ENCODE measurements around the gene CNTD1. TPM values are rescaled to one million over a fixed set of nuclear protein-coding genes. Genes with fewer than 3 reads are reported as not detected.
A peak's percentile ranks its signal among the peaks of the same experiment; 100 is the strongest.
"Not testable (repeated sequence)": the region's sequence is repeated elsewhere in the genome, so short reads cannot be mapped to it uniquely, and the experiment has no call there.

The CNTD1 gene
- total RNA-seq, 2 donors from 2014 or later = 1.4 to 7.7 TPM

DNA sequence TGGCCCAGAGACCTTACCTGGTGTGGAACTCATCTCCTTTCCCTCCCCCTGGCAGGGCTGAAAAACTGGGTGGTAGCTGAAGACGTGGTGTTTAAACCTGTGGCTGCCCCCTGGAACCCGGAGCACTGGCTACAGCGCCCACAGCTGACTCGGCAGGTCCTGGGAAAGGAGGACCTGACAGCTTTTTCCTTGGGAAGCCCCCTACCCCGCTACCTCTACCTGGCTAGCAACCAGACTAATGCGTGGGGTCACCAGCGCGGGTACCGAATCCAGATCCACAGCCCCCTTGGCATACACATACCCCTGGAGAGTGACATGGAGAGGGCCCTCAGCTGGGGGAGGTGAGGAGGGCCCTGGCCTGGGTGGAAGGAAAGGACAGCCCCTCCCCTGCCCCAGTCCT is 50.4 kb downstream of the CNTD1 start:
- H3K27ac ChIP-seq = no peak overlapping the region
- H3K9me3 ChIP-seq = no peaks in the 10 kb centered on the region
- H3K4me3 ChIP-seq = no peak overlapping the region
- TF ChIP-seq POLR2A (IDR thresholded peaks at IDR 0.05) = no peak
- TF ChIP-seq POLR2AphosphoS5 (IDR thresholded peaks at IDR 0.05) = no peak
- TF ChIP-seq, protein P1, sequence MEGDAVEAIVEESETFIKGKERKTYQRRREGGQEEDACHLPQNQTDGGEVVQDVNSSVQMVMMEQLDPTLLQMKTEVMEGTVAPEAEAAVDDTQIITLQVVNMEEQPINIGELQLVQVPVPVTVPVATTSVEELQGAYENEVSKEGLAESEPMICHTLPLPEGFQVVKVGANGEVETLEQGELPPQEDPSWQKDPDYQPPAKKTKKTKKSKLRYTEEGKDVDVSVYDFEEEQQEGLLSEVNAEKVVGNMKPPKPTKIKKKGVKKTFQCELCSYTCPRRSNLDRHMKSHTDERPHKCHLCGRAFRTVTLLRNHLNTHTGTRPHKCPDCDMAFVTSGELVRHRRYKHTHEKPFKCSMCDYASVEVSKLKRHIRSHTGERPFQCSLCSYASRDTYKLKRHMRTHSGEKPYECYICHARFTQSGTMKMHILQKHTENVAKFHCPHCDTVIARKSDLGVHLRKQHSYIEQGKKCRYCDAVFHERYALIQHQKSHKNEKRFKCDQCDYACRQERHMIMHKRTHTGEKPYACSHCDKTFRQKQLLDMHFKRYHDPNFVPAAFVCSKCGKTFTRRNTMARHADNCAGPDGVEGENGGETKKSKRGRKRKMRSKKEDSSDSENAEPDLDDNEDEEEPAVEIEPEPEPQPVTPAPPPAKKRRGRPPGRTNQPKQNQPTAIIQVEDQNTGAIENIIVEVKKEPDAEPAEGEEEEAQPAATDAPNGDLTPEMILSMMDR (IDR thresholded peaks at IDR 0.05) = no peak
- 81% methylated on average over 9 of the region's 9 CpGs for WGBS
- no peaks in the 10 kb centered on the region for H3K27me3 ChIP-seq (replicated peaks; ENCODE audit: insufficient read depth)
- H3K36me3 ChIP-seq = no peaks in the 10 kb centered on the region
- H3K4me1 ChIP-seq (replicated peaks) = no peaks in the 10 kb centered on the region
- DNase-seq (ENCODE audit: low spot score) = no peak
- intact Hi-C loops (cut with DNase I) = loop anchor here (5.0 kb wide), 1 partner anchor 148 kb away; the partner anchor contains the start of gene RPL27

DNA sequence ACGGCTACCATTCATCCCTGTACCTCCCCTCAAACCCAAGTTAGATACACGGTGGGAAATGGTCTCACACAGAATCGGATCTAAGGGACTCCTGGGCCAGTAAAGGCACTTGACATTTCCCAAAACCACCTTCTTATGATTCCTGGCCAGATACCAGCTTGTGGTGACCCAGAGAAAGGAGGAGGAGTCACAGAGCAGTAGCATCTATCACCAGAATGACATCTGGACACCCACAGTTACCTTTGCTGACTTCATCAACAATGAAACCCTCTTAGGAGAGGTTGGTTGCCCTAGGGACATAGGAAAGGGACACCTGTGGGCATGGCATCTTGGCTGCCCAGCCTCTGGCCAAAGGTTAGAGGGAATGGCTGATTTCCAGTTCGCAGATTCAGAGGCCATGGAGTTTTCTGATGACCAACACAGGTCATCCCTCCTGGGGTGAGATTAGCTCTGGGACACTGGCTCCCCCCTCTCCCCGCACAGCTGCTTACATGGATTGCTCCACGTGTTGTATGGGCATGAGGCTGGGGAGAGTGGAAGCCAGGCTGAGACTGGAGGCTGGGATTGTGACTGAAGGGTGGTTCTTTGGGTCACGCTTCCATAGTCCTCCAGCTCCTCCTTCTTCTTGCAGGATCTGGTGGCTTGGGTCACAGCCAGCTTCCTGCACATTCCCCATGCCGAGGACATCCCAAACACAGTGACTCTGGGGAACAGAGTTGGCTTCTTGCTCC is 51.0 kb downstream of the CNTD1 start:
- Histone ChIP-seq H3K27ac (no peak overlapping the region), H3K4me3 (no peak overlapping the region), H3K4me1 (replicated peaks) (no peaks in the 10 kb centered on the region), H3K27me3 (replicated peaks; ENCODE audit: insufficient read depth) (no peaks in the 10 kb centered on the region), H3K36me3 (no peaks in the 10 kb centered on the region), H3K9me3 (no peaks in the 10 kb centered on the region)
- WGBS = 61% methylated on average over 8 of the region's 8 CpGs
- TF ChIP-seq, protein P1 (IDR thresholded peaks at IDR 0.05) = no peak
- TF ChIP-seq POLR2A (IDR thresholded peaks at IDR 0.05) (no peak), POLR2AphosphoS5 (IDR thresholded peaks at IDR 0.05) (no peak)
- intact Hi-C loops (cut with DNase I) = loop anchor here (5.0 kb wide), 1 partner anchor 148 kb away; the partner anchor contains the start of gene RPL27
- DNase-seq (ENCODE audit: low spot score) = no peak

DNA sequence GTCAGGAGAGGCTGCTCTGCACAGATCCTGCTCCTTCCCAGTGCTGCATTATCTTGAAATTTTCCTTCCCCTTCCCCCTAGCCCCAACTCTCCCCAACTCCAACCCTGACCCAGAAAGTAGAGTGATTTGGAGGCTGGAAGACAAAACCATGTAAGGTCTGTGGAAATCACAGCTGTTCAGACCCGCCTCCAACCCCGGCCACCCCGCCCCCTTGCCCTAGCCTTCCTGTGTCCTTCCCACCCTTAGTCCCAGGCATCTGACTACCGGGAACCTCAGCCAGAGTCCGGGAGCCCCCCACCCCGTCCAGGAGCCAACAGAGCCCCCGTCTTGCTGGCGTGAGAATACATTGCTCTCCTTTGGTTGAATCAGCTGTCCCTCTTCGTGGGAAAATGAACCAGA is 52.3 kb downstream of the CNTD1 start, which contains the start of gene AOC3:
TSS of gene AOC3 (plus strand) at position 246 of the 400 bp plus-strand sequence. CDS start at position 391, 145 bp downstream.
- H3K4me3 ChIP-seq = peak within 1 kb of the TSS; percentile 21 to 24
- peak within 1 kb of the TSS; percentile 51 to 56 for H3K27ac ChIP-seq
- H3K9me3 ChIP-seq = no peaks in the 10 kb centered on the region
- intact Hi-C loops (cut with DNase I) = no loop called here
- no peaks in the 10 kb centered on the region for H3K4me1 ChIP-seq (replicated peaks)
- no peaks in the 10 kb centered on the region for H3K27me3 ChIP-seq (replicated peaks; ENCODE audit: insufficient read depth)
- TF ChIP-seq POLR2A (IDR thresholded peaks at IDR 0.05) (no peak), POLR2AphosphoS5 (IDR thresholded peaks at IDR 0.05) (no peak)
- TF ChIP-seq, protein P1 (IDR thresholded peaks at IDR 0.05) = no peak
- WGBS = 36% methylated on average over 9 of the region's 9 CpGs
- DNase-seq (ENCODE audit: low spot score) = no peak
- no peaks in the 10 kb centered on the region for H3K36me3 ChIP-seq

DNA sequence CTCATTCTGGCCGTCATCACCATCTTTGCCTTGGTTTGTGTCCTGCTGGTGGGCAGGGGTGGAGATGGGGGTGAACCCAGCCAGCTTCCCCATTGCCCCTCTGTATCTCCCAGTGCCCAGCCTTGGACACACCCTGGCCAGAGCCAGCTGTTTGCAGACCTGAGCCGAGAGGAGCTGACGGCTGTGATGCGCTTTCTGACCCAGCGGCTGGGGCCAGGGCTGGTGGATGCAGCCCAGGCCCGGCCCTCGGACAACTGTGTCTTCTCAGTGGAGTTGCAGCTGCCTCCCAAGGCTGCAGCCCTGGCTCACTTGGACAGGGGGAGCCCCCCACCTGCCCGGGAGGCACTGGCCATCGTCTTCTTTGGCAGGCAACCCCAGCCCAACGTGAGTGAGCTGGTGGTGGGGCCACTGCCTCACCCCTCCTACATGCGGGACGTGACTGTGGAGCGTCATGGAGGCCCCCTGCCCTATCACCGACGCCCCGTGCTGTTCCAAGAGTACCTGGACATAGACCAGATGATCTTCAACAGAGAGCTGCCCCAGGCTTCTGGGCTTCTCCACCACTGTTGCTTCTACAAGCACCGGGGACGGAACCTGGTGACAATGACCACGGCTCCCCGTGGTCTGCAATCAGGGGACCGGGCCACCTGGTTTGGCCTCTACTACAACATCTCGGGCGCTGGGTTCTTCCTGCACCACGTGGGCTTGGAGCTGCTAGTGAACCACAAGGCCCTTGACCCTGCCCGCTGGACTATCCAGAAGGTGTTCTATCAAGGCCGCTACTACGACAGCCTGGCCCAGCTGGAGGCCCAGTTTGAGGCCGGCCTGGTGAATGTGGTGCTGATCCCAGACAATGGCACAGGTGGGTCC is 52.9 kb downstream of the CNTD1 start:
- Histone ChIP-seq H3K4me3 (peak overlapping the region; percentile 21 to 24), H3K27ac (peak overlapping the region; percentile 51 to 56)
- DNase-seq (ENCODE audit: low spot score); H3K4me1 ChIP-seq (replicated peaks); H3K27me3 ChIP-seq (replicated peaks; ENCODE audit: insufficient read depth); H3K9me3 ChIP-seq; intact Hi-C loops (cut with DNase I); H3K36me3 ChIP-seq: not testable (repeated sequence)
- 80% methylated on average over 19 of the region's 28 CpGs for WGBS

DNA sequence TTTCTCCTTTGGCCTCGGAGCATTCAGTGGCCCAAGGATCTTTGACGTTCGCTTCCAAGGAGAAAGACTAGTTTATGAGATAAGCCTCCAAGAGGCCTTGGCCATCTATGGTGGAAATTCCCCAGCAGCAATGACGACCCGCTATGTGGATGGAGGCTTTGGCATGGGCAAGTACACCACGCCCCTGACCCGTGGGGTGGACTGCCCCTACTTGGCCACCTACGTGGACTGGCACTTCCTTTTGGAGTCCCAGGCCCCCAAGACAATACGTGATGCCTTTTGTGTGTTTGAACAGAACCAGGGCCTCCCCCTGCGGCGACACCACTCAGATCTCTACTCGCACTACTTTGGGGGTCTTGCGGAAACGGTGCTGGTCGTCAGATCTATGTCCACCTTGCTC is 53.7 kb downstream of the CNTD1 start:
- no peaks in the 10 kb centered on the region for H3K9me3 ChIP-seq
- no peak for TF ChIP-seq POLR2A (IDR thresholded peaks at IDR 0.05)
- TF ChIP-seq, protein P1 (IDR thresholded peaks at IDR 0.05) = no peak
- no peak for TF ChIP-seq POLR2AphosphoS5 (IDR thresholded peaks at IDR 0.05)
- WGBS = 81% methylated on average over 15 of the region's 15 CpGs
- no peak for DNase-seq (ENCODE audit: low spot score)
- H3K27ac ChIP-seq = peak overlapping the region; percentile 50 to 51
- no peaks in the 10 kb centered on the region for H3K36me3 ChIP-seq
- no peaks in the 10 kb centered on the region for H3K27me3 ChIP-seq (replicated peaks; ENCODE audit: insufficient read depth)
- H3K4me1 ChIP-seq (replicated peaks) = no peaks in the 10 kb centered on the region
- intact Hi-C loops (cut with DNase I) = no loop called here
- H3K4me3 ChIP-seq = peak overlapping the region; percentile 21 to 24

Data from prostate gland (tissue), 2 donors.